ENCODE data around the gene KATNA1. TPM values are rescaled to one million over a fixed set of nuclear protein-coding genes. Genes with fewer than 3 reads are reported as not detected.
A peak's percentile ranks its signal among the peaks of the same experiment; 100 is the strongest.

Gene KATNA1
- total and polyA plus RNA-seq, 9 of the 15 experiments (the other 6 are each of a cell fraction or from before 2014, with no cell fraction given): 22.5 to 76.9 (median 45.0) TPM

- TF ChIP-seq STAT5A (IDR thresholded peaks at IDR 0.05; ENCODE audit: borderline replicate concordance, low read length): no peak; the same call in 1 of the 2 replicates
- no peak for TF ChIP-seq FOXM1 (IDR thresholded peaks at IDR 0.05; ENCODE audit: low read depth)
- no peak for TF ChIP-seq FOXM1 (CRISPR knock-in tag; IDR thresholded peaks at IDR 0.05; ENCODE audit: low read depth)
- peak; percentile 62; the same call in 1 of the 2 replicates for TF ChIP-seq ARID2 (IDR thresholded peaks at IDR 0.05)
- peak; percentile 93 for TF ChIP-seq HCFC1 (IDR thresholded peaks at IDR 0.05; ENCODE audit: low read depth, low read length)
- TF ChIP-seq MLX (CRISPR knock-in tag; conservative IDR thresholded peaks at IDR 0.05): no peak
- TF ChIP-seq, protein P1, sequence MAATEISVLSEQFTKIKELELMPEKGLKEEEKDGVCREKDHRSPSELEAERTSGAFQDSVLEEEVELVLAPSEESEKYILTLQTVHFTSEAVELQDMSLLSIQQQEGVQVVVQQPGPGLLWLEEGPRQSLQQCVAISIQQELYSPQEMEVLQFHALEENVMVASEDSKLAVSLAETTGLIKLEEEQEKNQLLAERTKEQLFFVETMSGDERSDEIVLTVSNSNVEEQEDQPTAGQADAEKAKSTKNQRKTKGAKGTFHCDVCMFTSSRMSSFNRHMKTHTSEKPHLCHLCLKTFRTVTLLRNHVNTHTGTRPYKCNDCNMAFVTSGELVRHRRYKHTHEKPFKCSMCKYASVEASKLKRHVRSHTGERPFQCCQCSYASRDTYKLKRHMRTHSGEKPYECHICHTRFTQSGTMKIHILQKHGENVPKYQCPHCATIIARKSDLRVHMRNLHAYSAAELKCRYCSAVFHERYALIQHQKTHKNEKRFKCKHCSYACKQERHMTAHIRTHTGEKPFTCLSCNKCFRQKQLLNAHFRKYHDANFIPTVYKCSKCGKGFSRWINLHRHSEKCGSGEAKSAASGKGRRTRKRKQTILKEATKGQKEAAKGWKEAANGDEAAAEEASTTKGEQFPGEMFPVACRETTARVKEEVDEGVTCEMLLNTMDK (IDR thresholded peaks at IDR 0.05; ENCODE audit: borderline replicate concordance, insufficient read depth, low read depth, low read length, poor library complexity, severe bottlenecking): peak; percentile 89
- TF ChIP-seq POLR3G (IDR thresholded peaks at IDR 0.05; ENCODE audit: extremely low read depth, insufficient read length, insufficient replicate concordance): no peak
- TF ChIP-seq MTA2 (IDR thresholded peaks at IDR 0.05; ENCODE audit: low read depth): no peak
- TF ChIP-seq COPS2 (conservative IDR thresholded peaks at IDR 0.05): no peak
- no peak for TF ChIP-seq NFXL1 (CRISPR knock-in tag; IDR thresholded peaks at IDR 0.05)
- no peak for TF ChIP-seq ZNF445 (CRISPR knock-in tag; IDR thresholded peaks at IDR 0.05; ENCODE audit: low read depth)
- TF ChIP-seq ZNF764 (CRISPR knock-in tag; IDR thresholded peaks at IDR 0.05; ENCODE audit: low read depth): no peak
- TF ChIP-seq E2F5 (CRISPR knock-in tag; IDR thresholded peaks at IDR 0.05): no peak
- TF ChIP-seq XRCC5 (IDR thresholded peaks at IDR 0.05; ENCODE audit: low read depth, low read length): peak; percentile 72; the same call in 1 of the 2 replicates
- no peak for TF ChIP-seq ZKSCAN3 (CRISPR knock-in tag; IDR thresholded peaks at IDR 0.05)
- TF ChIP-seq CBX3 (IDR thresholded peaks at IDR 0.05; ENCODE audit: borderline replicate concordance in 1 of 2, low read length in 2 of 2): peak in 1 of 2 experiments; percentile 16; a peak in 1 of 3 replicates
- TF ChIP-seq NR3C1 (CRISPR knock-in tag; IDR thresholded peaks at IDR 0.05): peak; percentile 55; the same call in 1 of the 2 replicates
- peak; percentile 88 for TF ChIP-seq NFRKB (IDR thresholded peaks at IDR 0.05; ENCODE audit: low read depth)
- no peak for TF ChIP-seq FOXJ3 (CRISPR knock-in tag; IDR thresholded peaks at IDR 0.05)
- peak in 1 of 2 experiments; percentile 100; a peak in 3 of 4 replicates for TF ChIP-seq TBL1XR1 (IDR thresholded peaks at IDR 0.05; ENCODE audit: low read length in 2 of 2)
These were observed 102.6 kb downstream of the KATNA1 start, which contains the start of gene PPIL4 (continued) for GRCh38 chr6:149545754-149546471.
